CD4-positive, alpha-beta T cell (primary cell): ENCODE data around the gene TNFRSF6B. TPM values are rescaled to one million over a fixed set of nuclear protein-coding genes. Genes with fewer than 3 reads are reported as not detected.

Experiments used
- ATAC-seq: fragments of 200-7000 bp; cut with Tn5 transposase; one replicate; pipeline ENCODE4 v1.10.0; 2022; ENCODE audit warnings: mild to moderate bottlenecking; ENCODE audit not compliant: poor library complexity
- CTCF ChIA-PET: fragments of 350-600 bp; sonication (Branson Sonifier 250); formaldehyde crosslinking; loops from one replicate; lab custom pipeline; 2021; ENCODE audit warnings: antibody characterized with exemption, inconsistent platforms; lab: Charles Lee
- POLR2A ChIA-PET: fragments of 350-600 bp; sonication (Branson Sonifier 250); formaldehyde crosslinking; loops from one replicate; lab custom pipeline; 2021; ENCODE audit warnings: antibody characterized with exemption, inconsistent platforms; lab: Charles Lee
- DNase-seq, 14 experiments: peaks; one replicate each; pipeline ENCODE4 v3.0.0-alpha.2; 2013 to 2020; ENCODE audit warnings: mixed read lengths in 2 of 14
- H3K27ac ChIP-seq, 2 donors: one replicate each; pipeline versions ENCODE4 v1.5.1 to v1.7.0; 2013; ENCODE audit warnings: low read length in 2 of 2, low read depth in 1 of 2, mild to moderate bottlenecking in 1 of 2
- H3K27me3 ChIP-seq, 2 experiments: 1 replicate in 1 of 2; 2 replicates in 1 of 2; pipeline versions ENCODE4 v1.6.1 to v1.7.0; 2013; ENCODE audit warnings: low read length in 2 of 2, control low read depth in 1 of 2, mild to moderate bottlenecking in 1 of 2, moderate library complexity in 1 of 2; ENCODE audit not compliant: insufficient read depth in 2 of 2, control insufficient read depth in 1 of 2
- H3K36me3 ChIP-seq: one replicate; pipeline ENCODE4 v1.6.1; 2013; ENCODE audit warnings: low read length, control low read depth; ENCODE audit not compliant: insufficient read depth
- H3K4me1 ChIP-seq: one replicate; pipeline ENCODE4 v1.6.1; 2013; ENCODE audit warnings: low read length, control low read depth; ENCODE audit not compliant: insufficient read depth
- H3K4me3 ChIP-seq: one replicate; pipeline ENCODE4 v1.5.1; 2013; ENCODE audit warnings: mild to moderate bottlenecking, low read length, moderate library complexity
- H3K9me3 ChIP-seq, 2 experiments: 1 replicate in 1 of 2; 2 replicates in 1 of 2; pipeline versions ENCODE4 v1.6.1 to v1.7.0; 2013; ENCODE audit warnings: low read length in 2 of 2, mild to moderate bottlenecking in 2 of 2, control low read depth in 1 of 2, moderate library complexity in 1 of 2; ENCODE audit not compliant: control insufficient read depth in 1 of 2, insufficient read depth in 1 of 2
- H3K27ac Mint-ChIP-seq: one replicate; pipeline ENCODE4 v1.8.0; 2020; ENCODE audit warnings: mixed read lengths
- H3K27me3 Mint-ChIP-seq: one replicate; pipeline ENCODE4 v1.8.0; 2021; ENCODE audit warnings: mixed read lengths
- H3K36me3 Mint-ChIP-seq: one replicate; pipeline ENCODE4 v1.8.0; 2021; ENCODE audit warnings: low read depth, mixed read lengths
- H3K4me1 Mint-ChIP-seq: one replicate; pipeline ENCODE4 v1.8.0; 2021; ENCODE audit warnings: low read depth, mixed read lengths
- H3K4me3 Mint-ChIP-seq: one replicate; pipeline ENCODE4 v1.8.0; 2020; ENCODE audit warnings: mild to moderate bottlenecking, mixed read lengths
- H3K9me3 Mint-ChIP-seq: one replicate; pipeline ENCODE4 v1.8.0; 2020; ENCODE audit warnings: mixed read lengths
- intact Hi-C, 2 experiments: fragments of 100-400 bp; cut with DNase I in 1 of 2; cut with micrococcal nuclease in 1 of 2; formaldehyde crosslinking; loops; one replicate each; pipeline versions ENCODE4 v1.15.1 to v1.9.0; 2023 to 2025; cut with DNase I, micrococcal nuclease
- total RNA-seq, 174 experiments: library from RNA in 2 of 174; stranded (reverse) in 2 of 174; gene quantifications; one replicate each; pipeline ENCODE4 v1.2.3 and lab custom pipeline; 2021 to 2026
- TF ChIP-seq, protein P1 (sequence below): fragments of 200-600 bp; IDR thresholded peaks from one replicate; pipeline ENCODE4 v1.8.0; 2022; ENCODE audit warnings: antibody characterized with exemption, mild to moderate bottlenecking

The TNFRSF6B gene
- total RNA-seq, 2 experiments from 2014 or later: 2.5 to 2.6 TPM

DNA sequence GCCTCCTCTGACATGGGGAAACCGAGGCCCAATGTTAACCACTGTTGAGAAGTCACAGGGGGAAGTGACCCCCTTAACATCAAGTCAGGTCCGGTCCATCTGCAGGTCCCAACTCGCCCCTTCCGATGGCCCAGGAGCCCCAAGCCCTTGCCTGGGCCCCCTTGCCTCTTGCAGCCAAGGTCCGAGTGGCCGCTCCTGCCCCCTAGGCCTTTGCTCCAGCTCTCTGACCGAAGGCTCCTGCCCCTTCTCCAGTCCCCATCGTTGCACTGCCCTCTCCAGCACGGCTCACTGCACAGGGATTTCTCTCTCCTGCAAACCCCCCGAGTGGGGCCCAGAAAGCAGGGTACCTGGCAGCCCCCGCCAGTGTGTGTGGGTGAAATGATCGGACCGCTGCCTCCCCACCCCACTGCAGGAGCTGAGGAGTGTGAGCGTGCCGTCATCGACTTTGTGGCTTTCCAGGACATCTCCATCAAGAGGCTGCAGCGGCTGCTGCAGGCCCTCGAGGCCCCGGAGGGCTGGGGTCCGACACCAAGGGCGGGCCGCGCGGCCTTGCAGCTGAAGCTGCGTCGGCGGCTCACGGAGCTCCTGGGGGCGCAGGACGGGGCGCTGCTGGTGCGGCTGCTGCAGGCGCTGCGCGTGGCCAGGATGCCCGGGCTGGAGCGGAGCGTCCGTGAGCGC is 1.6 kb downstream of the TNFRSF6B start:
- ATAC-seq (no peak), DNase-seq (peak in 1 of 14 experiments; percentile 18)
- no peak overlapping the region for H3K27ac Mint-ChIP-seq
- peaks cover 4% of the 10 kb centered on the region for H3K36me3 Mint-ChIP-seq
- intact Hi-C loops: no loop called here
- Histone ChIP-seq H3K36me3 (peaks cover 7% of the 10 kb centered on the region), H3K27me3 (no peaks in the 10 kb centered on the region), H3K9me3 (peaks cover 0 to 3% of the 10 kb centered on the region in 2 experiments), H3K4me3 (no peak overlapping the region), H3K4me1 (peaks cover 74% of the 10 kb centered on the region), H3K27ac (no peak overlapping the region)
- H3K27me3 Mint-ChIP-seq: no peaks in the 10 kb centered on the region
- ChIA-PET CTCF (no interaction called here), POLR2A (interaction anchor here (0.9 to 2.2 kb wide), 3 partner anchors 9 to 56 kb away, joined by 4 to 11 read pairs (median 8); partner anchors contain the start of genes ARFRP1, LIME1 and ZGPAT)
- H3K4me1 Mint-ChIP-seq: peaks cover 4% of the 10 kb centered on the region
- H3K9me3 Mint-ChIP-seq: no peaks in the 10 kb centered on the region
- H3K4me3 Mint-ChIP-seq: no peak overlapping the region
- TF ChIP-seq, protein P1, sequence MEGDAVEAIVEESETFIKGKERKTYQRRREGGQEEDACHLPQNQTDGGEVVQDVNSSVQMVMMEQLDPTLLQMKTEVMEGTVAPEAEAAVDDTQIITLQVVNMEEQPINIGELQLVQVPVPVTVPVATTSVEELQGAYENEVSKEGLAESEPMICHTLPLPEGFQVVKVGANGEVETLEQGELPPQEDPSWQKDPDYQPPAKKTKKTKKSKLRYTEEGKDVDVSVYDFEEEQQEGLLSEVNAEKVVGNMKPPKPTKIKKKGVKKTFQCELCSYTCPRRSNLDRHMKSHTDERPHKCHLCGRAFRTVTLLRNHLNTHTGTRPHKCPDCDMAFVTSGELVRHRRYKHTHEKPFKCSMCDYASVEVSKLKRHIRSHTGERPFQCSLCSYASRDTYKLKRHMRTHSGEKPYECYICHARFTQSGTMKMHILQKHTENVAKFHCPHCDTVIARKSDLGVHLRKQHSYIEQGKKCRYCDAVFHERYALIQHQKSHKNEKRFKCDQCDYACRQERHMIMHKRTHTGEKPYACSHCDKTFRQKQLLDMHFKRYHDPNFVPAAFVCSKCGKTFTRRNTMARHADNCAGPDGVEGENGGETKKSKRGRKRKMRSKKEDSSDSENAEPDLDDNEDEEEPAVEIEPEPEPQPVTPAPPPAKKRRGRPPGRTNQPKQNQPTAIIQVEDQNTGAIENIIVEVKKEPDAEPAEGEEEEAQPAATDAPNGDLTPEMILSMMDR: no peak

DNA sequence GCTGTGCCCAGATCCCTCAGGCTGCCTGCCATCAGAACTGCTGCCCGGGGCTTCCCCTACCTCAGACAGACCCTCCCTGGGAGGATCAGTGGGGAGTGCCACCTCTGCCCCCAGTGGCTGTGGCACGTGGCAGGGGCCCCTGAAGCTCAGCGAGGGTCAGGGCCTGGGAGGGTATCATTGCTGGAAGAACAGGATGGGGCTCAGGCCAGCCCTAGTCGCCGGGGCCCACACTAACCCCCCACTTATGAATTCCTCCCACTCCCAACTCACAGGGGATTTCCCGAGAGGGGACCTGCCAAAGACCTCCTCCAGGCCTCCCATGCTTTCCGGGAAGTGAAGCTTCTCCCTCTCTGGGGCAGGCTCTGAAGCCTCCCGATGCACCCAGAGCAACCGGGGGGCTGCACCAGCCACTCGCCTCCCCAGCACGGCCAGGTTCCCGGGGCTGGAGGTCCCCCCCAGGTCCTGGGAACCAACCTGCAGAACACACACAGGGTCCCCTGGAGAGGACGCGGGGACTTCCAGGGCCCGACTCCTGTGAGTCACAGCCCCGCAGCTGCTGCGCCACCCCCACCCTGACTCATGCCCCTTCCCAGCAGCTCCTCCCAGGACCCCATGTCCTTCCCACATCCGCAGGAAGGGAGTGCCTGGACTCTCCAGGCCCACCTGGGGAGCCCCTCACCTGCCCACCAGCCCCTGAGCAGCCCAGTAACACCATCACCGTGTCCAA is 2.5 kb downstream of the TNFRSF6B start:
- Mint-ChIP-seq H3K9me3 (no peaks in the 10 kb centered on the region), H3K4me3 (no peak overlapping the region), H3K36me3 (peaks cover 4% of the 10 kb centered on the region), H3K27ac (no peak overlapping the region), H3K4me1 (peaks cover 4% of the 10 kb centered on the region), H3K27me3 (no peaks in the 10 kb centered on the region)
- POLR2A ChIA-PET: interaction anchor here (1.4 kb wide), 1 partner anchor 8 kb away, joined by 8 read pairs; the partner anchor contains the start of genes ARFRP1 and ZGPAT
- H3K27me3 ChIP-seq: no peaks in the 10 kb centered on the region
- CTCF ChIA-PET: no interaction called here
- DNase-seq (peak in 2 of 14 experiments; percentile 30 to 54), ATAC-seq (no peak)
- no peak overlapping the region for H3K27ac ChIP-seq
- peaks cover 71% of the 10 kb centered on the region for H3K4me1 ChIP-seq
- no peak overlapping the region for H3K4me3 ChIP-seq
- TF ChIP-seq, protein P1: no peak
- H3K36me3 ChIP-seq: peaks cover 13% of the 10 kb centered on the region
- H3K9me3 ChIP-seq: no peaks in the 10 kb centered on the region
- intact Hi-C loops: no loop called here

- Mint-ChIP-seq H3K4me1 (peaks cover 4% of the 10 kb centered on the region), H3K9me3 (no peaks in the 10 kb centered on the region), H3K27me3 (no peaks in the 10 kb centered on the region), H3K27ac (no peak overlapping the region), H3K4me3 (no peak overlapping the region), H3K36me3 (peaks cover 4% of the 10 kb centered on the region)
- Histone ChIP-seq H3K36me3 (peaks cover 20% of the 10 kb centered on the region), H3K4me1 (peaks cover 64% of the 10 kb centered on the region), H3K27ac (no peak overlapping the region), H3K27me3 (no peaks in the 10 kb centered on the region), H3K4me3 (no peak overlapping the region), H3K9me3 (no peaks in the 10 kb centered on the region)
- CTCF ChIA-PET: no interaction called here
- ATAC-seq: no peak
- TF ChIP-seq, protein P1: no peak
- intact Hi-C loops: loop anchor here in 1 of 2 experiments (10.0 kb wide), 1 partner anchor 275 kb away; the partner anchor contains the start of gene SAMD10
- DNase-seq: peak in 1 of 14 experiments; percentile 25
- POLR2A ChIA-PET: no interaction called here
Observed at GRCh38 chr20:63699466-63700198, 3.2 kb downstream of the TNFRSF6B start.
